Liver (tissue), 9 donors: Measurements from ENCODE around the gene ARID3C. TPM values are rescaled to one million over a fixed set of nuclear protein-coding genes. Genes with fewer than 3 reads are reported as not detected.
A peak's percentile ranks its signal among the peaks of the same experiment; 100 is the strongest.

Experiments
- DNase-seq: peaks from one replicate; pipeline ENCODE4 v3.0.0-alpha.2; 2017; ENCODE audit warnings: low spot score
- H3K27ac ChIP-seq, 2 donors: one replicate each; pipeline ENCODE4 v1.7.0; 2013; ENCODE audit warnings: inconsistent platforms in 2 of 2, low read length in 2 of 2, control low read depth in 1 of 2, low read depth in 1 of 2, mild to moderate bottlenecking in 1 of 2
- H3K27me3 ChIP-seq, 4 donors: one replicate each; pipeline versions ENCODE4 v1.6.1 to v1.7.0; 2013; ENCODE audit warnings: low read length in 3 of 4, inconsistent platforms in 1 of 4, mild to moderate bottlenecking in 1 of 4, moderate library complexity in 1 of 4; ENCODE audit not compliant: control insufficient read depth in 4 of 4, insufficient read depth in 4 of 4
- H3K36me3 ChIP-seq, 4 donors: one replicate each; pipeline versions ENCODE4 v1.6.1 to v1.7.0; 2013; ENCODE audit warnings: low read length in 3 of 4, mild to moderate bottlenecking in 3 of 4, low read depth in 1 of 4, moderate library complexity in 1 of 4; ENCODE audit not compliant: control insufficient read depth in 4 of 4, insufficient read depth in 3 of 4
- H3K4me1 ChIP-seq, 4 donors: one replicate each; pipeline versions ENCODE4 v1.6.1 to v1.7.0; 2013; ENCODE audit warnings: low read length in 3 of 4, mild to moderate bottlenecking in 3 of 4, moderate library complexity in 1 of 4; ENCODE audit not compliant: control insufficient read depth in 4 of 4, insufficient read depth in 4 of 4
- H3K4me3 ChIP-seq, 3 donors: one replicate each; pipeline versions ENCODE4 v1.6.1 to v1.7.0; 2013; ENCODE audit warnings: low read length in 3 of 3, control low read depth in 1 of 3, low read depth in 1 of 3, mild to moderate bottlenecking in 1 of 3
- H3K9ac ChIP-seq, 2 donors: one replicate each; pipeline ENCODE4 v1.7.0; 2013; ENCODE audit warnings: low read length in 2 of 2, mild to moderate bottlenecking in 2 of 2, moderate library complexity in 2 of 2, control low read depth in 1 of 2, low read depth in 1 of 2
- H3K9me3 ChIP-seq, 4 donors: one replicate each; pipeline versions ENCODE4 v1.6.1 to v1.7.0; 2013; ENCODE audit warnings: low read length in 3 of 4; ENCODE audit not compliant: control insufficient read depth in 4 of 4
- ATF3 ChIP-seq: IDR thresholded peaks from 2 replicates; pipeline ENCODE4 v1.6.1; 2016; ENCODE audit warnings: antibody characterized with exemption
- CTCF ChIP-seq: fragments of 150-350 bp; IDR thresholded peaks from 2 replicates; pipeline ENCODE4 v1.5.1; 2017; ENCODE audit warnings: improper control_type of control experiment, low read depth, low read length; ENCODE audit not compliant: missing input control
- EGR1 ChIP-seq, 2 donors: IDR thresholded peaks; 2 replicates each; pipeline ENCODE4 v1.6.1; 2016 to 2018; ENCODE audit warnings: antibody characterized with exemption in 2 of 2, low read depth in 2 of 2
- FOXA1 ChIP-seq: IDR thresholded peaks from 2 replicates; pipeline ENCODE4 v1.6.1; 2016; ENCODE audit warnings: antibody characterized with exemption
- FOXA2 ChIP-seq: IDR thresholded peaks from 2 replicates; pipeline ENCODE4 v1.6.1; 2016; ENCODE audit warnings: antibody characterized with exemption
- GABPA ChIP-seq, 2 donors: IDR thresholded peaks in 1 of 2; conservative IDR thresholded peaks in 1 of 2; 2 replicates each; pipeline ENCODE4 v1.6.1; 2016; ENCODE audit warnings: antibody characterized with exemption in 2 of 2, mild to moderate bottlenecking in 1 of 2, moderate library complexity in 1 of 2
- HNF4A ChIP-seq, 2 donors: conservative IDR thresholded peaks; 2 replicates each; pipeline ENCODE4 v1.6.1; 2016; ENCODE audit warnings: antibody characterized with exemption in 2 of 2, mild to moderate bottlenecking in 2 of 2
- HNF4G ChIP-seq: IDR thresholded peaks from 2 replicates; pipeline ENCODE4 v1.6.1; 2016; ENCODE audit warnings: antibody characterized with exemption
- RAD21 ChIP-seq, 2 donors: IDR thresholded peaks; 2 replicates each; pipeline ENCODE4 v1.6.1; 2016; ENCODE audit warnings: antibody characterized with exemption in 2 of 2, mild to moderate bottlenecking in 2 of 2
- REST ChIP-seq: IDR thresholded peaks from 2 replicates; pipeline ENCODE4 v1.6.1; 2016; ENCODE audit warnings: antibody characterized with exemption, mild to moderate bottlenecking
- RXRA ChIP-seq, 2 donors: IDR thresholded peaks; 2 replicates each; pipeline ENCODE4 v1.6.1; 2017 to 2018; ENCODE audit warnings: antibody characterized with exemption in 2 of 2, mild to moderate bottlenecking in 1 of 2
- SP1 ChIP-seq: IDR thresholded peaks from 2 replicates; pipeline ENCODE4 v1.6.1; 2018; ENCODE audit warnings: antibody characterized with exemption, mild to moderate bottlenecking
- TAF1 ChIP-seq: conservative IDR thresholded peaks from 2 replicates; pipeline ENCODE4 v1.6.1; 2016; ENCODE audit warnings: antibody characterized with exemption, mild to moderate bottlenecking
- YY1 ChIP-seq: IDR thresholded peaks from 2 replicates; pipeline ENCODE4 v1.6.1; 2016; ENCODE audit warnings: antibody characterized with exemption, mild to moderate bottlenecking
- WGBS: extraction: QIAGEN DNeasy Blood & Tissue Kit; methylation state at CpG from one replicate; pipeline ENCODE4 v1.1.7; 2013; 5-methylcytosine and 5-hydroxymethylcytosine counted together
- polyA plus RNA-seq, 2 donors: library from polyadenylated mRNA; stranded (reverse) in 1 of 2; unstranded in 1 of 2; fragments of 200-250 nt in 1 of 2; fragments of >200 nt in 1 of 2; fragmentation: Nextera tagmentation in 1 of 2; extraction: Ambion mirVana in 1 of 2; gene quantifications; one replicate each; pipeline versions ENCODE4 v1.2.1 to v1.2.3, GENCODE V29; 2013 to 2015
- total RNA-seq, 2 donors: library from RNA; depleted of rRNA; stranded (reverse); fragments of >200 nt; gene quantifications; one replicate each; pipeline ENCODE4 v1.2.3, GENCODE V29; 2014
- donor health status: healthy.
- donor health status: healthy.
- donor health status: healthy.
- donor health status: healthy.
- donor health status: healthy.

The ARID3C gene
- total and polyA plus RNA-seq, 4 donors: 0.58 to 2.6 (median 1.7) TPM

- Histone ChIP-seq H3K36me3 (peaks cover 0 to 4% (median 2%) of the 10 kb centered on the region in 4 donors), H3K27ac (no peak overlapping the region), H3K9me3 (no peaks in the 10 kb centered on the region), H3K27me3 (no peaks in the 10 kb centered on the region), H3K4me1 (peaks cover 7 to 80% (median 73%) of the 10 kb centered on the region in 4 donors), H3K9ac (no peak overlapping the region), H3K4me3 (no peak overlapping the region)
- no peak for DNase-seq
- 67% methylated on average over 3 of the region's 3 CpGs for WGBS
- TF ChIP-seq FOXA1: no peak
- no peak for TF ChIP-seq FOXA2
- TF ChIP-seq HNF4G: no peak
These were observed 5.8 kb upstream of the ARID3C start for GRCh38 chr9:34634551-34635248.

GRCh38 chr9:34633851-34634550 lies 5.1 kb upstream of the ARID3C start:
- H3K4me3 ChIP-seq: no peak overlapping the region
- no peaks in the 10 kb centered on the region for H3K27me3 ChIP-seq
- H3K9me3 ChIP-seq: no peaks in the 10 kb centered on the region
- H3K9ac ChIP-seq: no peak overlapping the region
- no peak for TF ChIP-seq SP1
- no peak for TF ChIP-seq YY1
- no peak for TF ChIP-seq TAF1
- TF ChIP-seq FOXA2: no peak
- TF ChIP-seq REST: no peak
- TF ChIP-seq EGR1 (IDR thresholded peaks at IDR 0.05; ENCODE audit: low read depth in 2 of 2): no peak
- TF ChIP-seq HNF4A (conservative IDR thresholded peaks at IDR 0.05): no peak
- peak; percentile 86 for TF ChIP-seq CTCF
- TF ChIP-seq RAD21 (IDR thresholded peaks at IDR 0.05): peak; percentile 90 to 92
- TF ChIP-seq RXRA (IDR thresholded peaks at IDR 0.05): peak in 1 of 2 donors; percentile 9
- no peak for TF ChIP-seq GABPA (IDR thresholded peaks at IDR 0.05 in 1 of 2, conservative IDR thresholded peaks at IDR 0.05 in 1 of 2)
- no peak for TF ChIP-seq ATF3
- peak; percentile 77 for DNase-seq
- H3K36me3 ChIP-seq: peaks cover 0 to 4% (median 2%) of the 10 kb centered on the region in 4 donors
- 22% methylated on average over 3 of the region's 3 CpGs for WGBS
- peaks cover 8 to 87% (median 79%) of the 10 kb centered on the region in 4 donors for H3K4me1 ChIP-seq
- no peak overlapping the region for H3K27ac ChIP-seq
